ENCODE data around the gene PRKG1. TPM values are rescaled to one million over a fixed set of nuclear protein-coding genes. Genes with fewer than 3 reads are reported as not detected.

PRKG1 gene
- total RNA-seq, 1 experiment from 2014 or later, result 10.4 TPM

DNA sequence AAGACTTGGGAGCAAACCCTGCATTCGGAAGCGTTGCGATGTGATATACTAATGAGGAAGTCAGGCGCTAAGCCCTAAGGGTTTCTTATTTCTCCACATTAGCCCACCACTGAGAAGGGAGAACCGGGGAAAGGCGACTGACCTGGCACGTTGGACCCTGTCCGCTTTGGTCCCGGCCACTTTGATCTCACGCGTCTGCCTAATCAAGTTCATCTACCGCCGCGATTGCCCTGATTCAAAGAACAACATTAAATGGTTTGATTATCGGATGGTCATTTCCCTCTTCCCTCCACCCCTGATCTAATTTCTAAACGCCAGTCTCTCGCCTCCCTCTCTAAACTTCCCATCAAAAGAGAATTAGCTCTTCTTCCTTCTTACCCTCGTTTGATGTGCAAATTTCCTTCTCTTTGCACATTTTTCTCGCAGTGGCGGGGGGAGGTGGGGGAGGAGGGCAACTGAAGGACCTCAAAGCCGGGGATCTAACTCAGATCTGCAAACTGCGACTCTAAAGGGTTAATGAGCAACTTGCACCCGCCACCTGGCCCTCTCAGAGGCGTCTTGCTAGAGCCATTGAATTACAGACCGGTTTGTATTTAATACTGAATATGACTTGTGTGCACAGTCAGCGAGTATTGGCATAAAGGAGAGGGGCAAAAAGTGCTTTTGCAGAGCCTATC, 1239.1 kb downstream of the PRKG1 start:
- Histone ChIP-seq H2AK5ac (ENCODE audit: insufficient read length, low read length) (no peak overlapping the region), H3K14ac (ENCODE audit: insufficient read depth, low read length) (no peak overlapping the region), H3K23me2 (ENCODE audit: insufficient read length, low read depth, low read length, poor library complexity, severe bottlenecking) (peaks cover 20% of the 10 kb centered on the region), H3K27ac (ENCODE audit: insufficient read length, low read depth, low read length) (no peak overlapping the region), H3K4me2 (ENCODE audit: insufficient read depth, insufficient read length, low read length) (peak overlapping the region; percentile 68), H3K9ac (ENCODE audit: extremely low read depth, insufficient read length, low read length) (no peak overlapping the region), H3K56ac (ENCODE audit: insufficient read length, low read depth, low read length) (no peak overlapping the region), H2BK5ac (ENCODE audit: insufficient read length, low read length) (no peak overlapping the region), H2BK120ac (ENCODE audit: low read depth, low read length, poor library complexity, severe bottlenecking) (no peak overlapping the region), H4K5ac (ENCODE audit: insufficient read length, low read depth, low read length) (no peak overlapping the region), H2BK15ac (ENCODE audit: low read depth, low read length) (no peak overlapping the region), H4K91ac (ENCODE audit: insufficient read length, low read depth, low read length) (no peak overlapping the region), H3K18ac (ENCODE audit: insufficient read length, low read depth, low read length) (no peak overlapping the region), H3K4me1 (ENCODE audit: insufficient read depth, low read length) (0 out of 2 replicates have a peak, but pooled peaks cover 2% of the 10 kb centered on the region), H3K23ac (ENCODE audit: insufficient read length, low read depth, low read length) (no peak overlapping the region), H3K79me2 (ENCODE audit: insufficient read depth, low read length) (no peaks in the 10 kb centered on the region), H3T11ph (ENCODE audit: low read length) (no peak overlapping the region), H3K27me3 (ENCODE audit: insufficient read depth, low read length) (peaks cover 64% of the 10 kb centered on the region), H2AFZ (ENCODE audit: low read length) (no peak overlapping the region), H2BK12ac (ENCODE audit: insufficient read length, low read depth, low read length) (no peak overlapping the region), H3K79me1 (ENCODE audit: insufficient read depth, low read depth, low read length, poor library complexity, severe bottlenecking) (no peaks in the 10 kb centered on the region), H4K8ac (replicated peaks; ENCODE audit: insufficient read length, low read depth, low read length) (no peak overlapping the region), H3K4ac (ENCODE audit: low read depth, low read length) (no peak overlapping the region), H4K20me1 (ENCODE audit: control insufficient read depth, insufficient read depth, insufficient read length) (peaks cover 4% of the 10 kb centered on the region), H2BK20ac (ENCODE audit: low read depth, low read length, poor library complexity, severe bottlenecking) (no peak overlapping the region), H3K9me3 (ENCODE audit: control insufficient read depth, low read depth, low read length) (no peaks in the 10 kb centered on the region)
- Mint-ChIP-seq H3K27ac (no peak overlapping the region), H3K4me1 (peaks cover 17% of the 10 kb centered on the region in 2 experiments), H3K27me3 (ENCODE audit: low read depth) (peaks cover 96% of the 10 kb centered on the region), H3K36me3 (ENCODE audit: insufficient read depth in 1 of 3, low read depth in 3 of 3) (no peaks in the 10 kb centered on the region), H3K4me3 (peak overlapping the region; percentile 66 to 87), H3K9me3 (no peaks in the 10 kb centered on the region; a peak in 1 of 5 replicates)
- peak; percentile 57 for DNase-seq
- no CpG with 5 or more reads among the region's 26 CpGs for WGBS (ENCODE audit: extremely low coverage, insufficient read length, low lambda C conversion rate)
- no peak for TF ChIP-seq CTCF (conservative IDR thresholded peaks at IDR 0.05)

All from H9 (cell line).